CD4-positive, alpha-beta T cell (primary cell): ENCODE measurements around the gene TBCD. TPM values are rescaled to one million over a fixed set of nuclear protein-coding genes. Genes with fewer than 3 reads are reported as not detected.

Source experiments
- ATAC-seq: fragments of 200-7000 bp; cut with Tn5 transposase; one replicate; pipeline ENCODE4 v1.10.0; 2022; ENCODE audit warnings: mild to moderate bottlenecking; ENCODE audit not compliant: poor library complexity
- CTCF ChIA-PET: fragments of 350-600 bp; sonication (Branson Sonifier 250); formaldehyde crosslinking; loops from one replicate; lab custom pipeline; 2021; ENCODE audit warnings: antibody characterized with exemption, inconsistent platforms; lab: Charles Lee
- POLR2A ChIA-PET: fragments of 350-600 bp; sonication (Branson Sonifier 250); formaldehyde crosslinking; loops from one replicate; lab custom pipeline; 2021; ENCODE audit warnings: antibody characterized with exemption, inconsistent platforms; lab: Charles Lee
- DNase-seq, 14 experiments: peaks; one replicate each; pipeline ENCODE4 v3.0.0-alpha.2; 2013 to 2020; ENCODE audit warnings: mixed read lengths in 2 of 14
- H3K27ac ChIP-seq, 2 donors: one replicate each; pipeline versions ENCODE4 v1.5.1 to v1.7.0; 2013; ENCODE audit warnings: low read length in 2 of 2, low read depth in 1 of 2, mild to moderate bottlenecking in 1 of 2
- H3K27me3 ChIP-seq, 2 experiments: 1 replicate in 1 of 2; 2 replicates in 1 of 2; pipeline versions ENCODE4 v1.6.1 to v1.7.0; 2013; ENCODE audit warnings: low read length in 2 of 2, control low read depth in 1 of 2, mild to moderate bottlenecking in 1 of 2, moderate library complexity in 1 of 2; ENCODE audit not compliant: insufficient read depth in 2 of 2, control insufficient read depth in 1 of 2
- H3K36me3 ChIP-seq: one replicate; pipeline ENCODE4 v1.6.1; 2013; ENCODE audit warnings: low read length, control low read depth; ENCODE audit not compliant: insufficient read depth
- H3K4me1 ChIP-seq: one replicate; pipeline ENCODE4 v1.6.1; 2013; ENCODE audit warnings: low read length, control low read depth; ENCODE audit not compliant: insufficient read depth
- H3K4me3 ChIP-seq: one replicate; pipeline ENCODE4 v1.5.1; 2013; ENCODE audit warnings: mild to moderate bottlenecking, low read length, moderate library complexity
- H3K9me3 ChIP-seq, 2 experiments: 1 replicate in 1 of 2; 2 replicates in 1 of 2; pipeline versions ENCODE4 v1.6.1 to v1.7.0; 2013; ENCODE audit warnings: low read length in 2 of 2, mild to moderate bottlenecking in 2 of 2, control low read depth in 1 of 2, moderate library complexity in 1 of 2; ENCODE audit not compliant: control insufficient read depth in 1 of 2, insufficient read depth in 1 of 2
- H3K27ac Mint-ChIP-seq: one replicate; pipeline ENCODE4 v1.8.0; 2020; ENCODE audit warnings: mixed read lengths
- H3K27me3 Mint-ChIP-seq: one replicate; pipeline ENCODE4 v1.8.0; 2021; ENCODE audit warnings: mixed read lengths
- H3K36me3 Mint-ChIP-seq: one replicate; pipeline ENCODE4 v1.8.0; 2021; ENCODE audit warnings: low read depth, mixed read lengths
- H3K4me1 Mint-ChIP-seq: one replicate; pipeline ENCODE4 v1.8.0; 2021; ENCODE audit warnings: low read depth, mixed read lengths
- H3K4me3 Mint-ChIP-seq: one replicate; pipeline ENCODE4 v1.8.0; 2020; ENCODE audit warnings: mild to moderate bottlenecking, mixed read lengths
- H3K9me3 Mint-ChIP-seq: one replicate; pipeline ENCODE4 v1.8.0; 2020; ENCODE audit warnings: mixed read lengths
- intact Hi-C, 2 experiments: fragments of 100-400 bp; cut with DNase I in 1 of 2; cut with micrococcal nuclease in 1 of 2; formaldehyde crosslinking; loops; one replicate each; pipeline versions ENCODE4 v1.15.1 to v1.9.0; 2023 to 2025; cut with DNase I, micrococcal nuclease
- total RNA-seq, 174 experiments: library from RNA in 2 of 174; stranded (reverse) in 2 of 174; gene quantifications; one replicate each; pipeline ENCODE4 v1.2.3 and lab custom pipeline; 2021 to 2026
- TF ChIP-seq, protein P1 (sequence below): fragments of 200-600 bp; IDR thresholded peaks from one replicate; pipeline ENCODE4 v1.8.0; 2022; ENCODE audit warnings: antibody characterized with exemption, mild to moderate bottlenecking

The TBCD gene
- total RNA-seq, 2 experiments from 2014 or later = 74.6 to 80.3 TPM

DNA sequence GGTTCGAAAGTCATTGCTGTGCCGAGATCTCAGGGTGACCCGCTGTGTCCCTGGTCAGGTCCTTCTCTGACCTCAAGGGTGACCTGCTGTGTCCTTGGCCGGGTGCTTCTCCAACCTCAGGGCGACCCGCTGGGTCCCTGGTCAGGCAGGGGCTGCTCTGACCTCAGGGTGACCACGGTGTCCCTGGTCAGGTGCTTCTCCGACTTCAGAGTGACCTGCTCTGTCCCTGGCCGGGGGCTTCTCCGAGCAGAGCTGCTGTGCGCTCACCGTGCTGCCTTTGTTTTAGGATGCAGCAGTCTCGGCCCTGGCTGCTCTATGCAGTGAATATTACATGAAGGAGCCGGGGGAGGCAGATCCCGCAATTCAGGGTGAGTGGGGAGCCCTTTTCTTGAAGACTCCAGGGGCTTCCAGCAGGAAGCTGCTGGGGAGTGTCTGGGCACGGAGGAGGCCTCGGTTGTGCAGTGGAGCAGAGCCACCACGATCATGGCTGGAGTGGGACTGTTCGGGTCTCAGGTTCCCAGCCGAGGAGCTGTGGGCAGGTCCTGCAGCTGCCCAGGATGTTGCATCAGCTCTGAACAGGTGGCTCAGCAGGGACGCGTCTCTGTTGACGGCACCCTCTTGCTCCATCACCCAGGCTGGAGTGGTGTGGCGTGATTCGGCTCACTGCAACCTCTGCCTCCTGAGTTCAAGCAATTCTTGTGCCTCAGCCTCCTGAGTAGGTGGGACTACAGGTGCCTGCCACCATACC lies 171.7 kb downstream of the TBCD start:
- Histone ChIP-seq H3K36me3 (peaks cover 77% of the 10 kb centered on the region), H3K9me3 (no peaks in the 10 kb centered on the region), H3K4me3 (no peak overlapping the region), H3K27ac (no peak overlapping the region), H3K27me3 (no peaks in the 10 kb centered on the region), H3K4me1 (no peaks in the 10 kb centered on the region)
- H3K4me1 Mint-ChIP-seq = no peaks in the 10 kb centered on the region
- CTCF ChIA-PET = no interaction called here
- DNase-seq = no peak
- POLR2A ChIA-PET = no interaction called here
- no peak for ATAC-seq
- intact Hi-C loops = no loop called here
- peaks cover 54% of the 10 kb centered on the region for H3K36me3 Mint-ChIP-seq
- H3K4me3 Mint-ChIP-seq = no peak overlapping the region
- no peaks in the 10 kb centered on the region for H3K27me3 Mint-ChIP-seq
- no peak overlapping the region for H3K27ac Mint-ChIP-seq
- TF ChIP-seq, protein P1, sequence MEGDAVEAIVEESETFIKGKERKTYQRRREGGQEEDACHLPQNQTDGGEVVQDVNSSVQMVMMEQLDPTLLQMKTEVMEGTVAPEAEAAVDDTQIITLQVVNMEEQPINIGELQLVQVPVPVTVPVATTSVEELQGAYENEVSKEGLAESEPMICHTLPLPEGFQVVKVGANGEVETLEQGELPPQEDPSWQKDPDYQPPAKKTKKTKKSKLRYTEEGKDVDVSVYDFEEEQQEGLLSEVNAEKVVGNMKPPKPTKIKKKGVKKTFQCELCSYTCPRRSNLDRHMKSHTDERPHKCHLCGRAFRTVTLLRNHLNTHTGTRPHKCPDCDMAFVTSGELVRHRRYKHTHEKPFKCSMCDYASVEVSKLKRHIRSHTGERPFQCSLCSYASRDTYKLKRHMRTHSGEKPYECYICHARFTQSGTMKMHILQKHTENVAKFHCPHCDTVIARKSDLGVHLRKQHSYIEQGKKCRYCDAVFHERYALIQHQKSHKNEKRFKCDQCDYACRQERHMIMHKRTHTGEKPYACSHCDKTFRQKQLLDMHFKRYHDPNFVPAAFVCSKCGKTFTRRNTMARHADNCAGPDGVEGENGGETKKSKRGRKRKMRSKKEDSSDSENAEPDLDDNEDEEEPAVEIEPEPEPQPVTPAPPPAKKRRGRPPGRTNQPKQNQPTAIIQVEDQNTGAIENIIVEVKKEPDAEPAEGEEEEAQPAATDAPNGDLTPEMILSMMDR = no peak
- no peaks in the 10 kb centered on the region for H3K9me3 Mint-ChIP-seq

DNA sequence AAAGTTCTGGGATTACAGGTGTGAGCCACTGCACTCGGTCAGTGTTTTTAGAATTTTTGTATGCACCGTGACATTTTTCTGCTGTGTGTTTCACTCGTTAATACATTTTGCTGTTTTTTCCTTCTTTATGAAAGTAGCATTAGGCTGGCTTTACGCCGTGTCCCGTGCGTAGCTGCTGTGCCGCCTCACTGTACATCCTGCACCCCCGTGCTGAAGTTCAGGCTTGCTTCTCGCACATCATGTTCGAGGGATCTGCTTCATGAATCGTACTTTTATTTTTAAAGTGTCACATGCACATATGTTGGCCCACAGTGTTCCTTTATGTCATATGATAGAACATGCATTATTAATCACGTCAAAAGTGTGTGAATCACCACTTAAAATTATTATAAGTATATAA lies 172.3 kb downstream of the TBCD start:
- H3K36me3 Mint-ChIP-seq = peaks cover 59% of the 10 kb centered on the region
- POLR2A ChIA-PET = no interaction called here
- H3K4me1 Mint-ChIP-seq = no peaks in the 10 kb centered on the region

DNA sequence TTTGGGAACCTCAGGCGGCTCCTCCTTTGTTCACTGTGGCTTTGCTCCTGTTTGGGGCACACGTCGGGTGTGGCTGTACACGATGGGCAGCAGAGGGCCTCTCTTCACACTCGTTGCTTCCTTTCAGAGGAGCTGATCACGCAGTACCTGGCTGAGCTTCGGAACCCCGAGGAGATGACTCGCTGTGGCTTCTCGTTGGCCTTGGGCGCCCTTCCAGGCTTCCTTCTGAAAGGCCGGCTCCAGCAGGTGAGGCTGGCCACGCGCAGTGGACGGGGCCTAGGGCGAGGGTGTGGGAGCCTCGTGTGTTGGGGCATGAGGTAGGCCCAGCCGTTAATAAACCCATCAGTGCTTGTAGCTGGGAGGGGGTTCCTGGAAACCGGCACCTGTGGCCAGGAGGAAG lies 172.9 kb downstream of the TBCD start:
- peaks cover 85% of the 10 kb centered on the region for H3K36me3 ChIP-seq
- no peak overlapping the region for H3K4me3 Mint-ChIP-seq
- H3K9me3 Mint-ChIP-seq = no peaks in the 10 kb centered on the region
- no peaks in the 10 kb centered on the region for H3K4me1 ChIP-seq
- ATAC-seq = no peak
- H3K36me3 Mint-ChIP-seq = peaks cover 58% of the 10 kb centered on the region
- no peaks in the 10 kb centered on the region for H3K9me3 ChIP-seq
- POLR2A ChIA-PET = no interaction called here
- no peaks in the 10 kb centered on the region for H3K27me3 Mint-ChIP-seq
- H3K27ac ChIP-seq = no peak overlapping the region
- H3K4me3 ChIP-seq = no peak overlapping the region
- intact Hi-C loops = no loop called here
- no peak for DNase-seq
- CTCF ChIA-PET = no interaction called here
- H3K4me1 Mint-ChIP-seq = no peaks in the 10 kb centered on the region
- no peak overlapping the region for H3K27ac Mint-ChIP-seq
- TF ChIP-seq, protein P1 = no peak
- no peaks in the 10 kb centered on the region for H3K27me3 ChIP-seq

More for the DNA sequence above, 172.3 kb downstream of the TBCD start:
- H3K27ac ChIP-seq = no peak overlapping the region
- CTCF ChIA-PET = no interaction called here
- H3K4me1 ChIP-seq = no peaks in the 10 kb centered on the region
- H3K4me3 Mint-ChIP-seq = no peak overlapping the region
- intact Hi-C loops = no loop called here
- H3K27me3 ChIP-seq = no peaks in the 10 kb centered on the region
- TF ChIP-seq, protein P1 = no peak
- no peaks in the 10 kb centered on the region for H3K27me3 Mint-ChIP-seq
- H3K9me3 Mint-ChIP-seq = no peaks in the 10 kb centered on the region
- H3K27ac Mint-ChIP-seq = no peak overlapping the region
- DNase-seq (no peak), ATAC-seq (no peak)
- peaks cover 84% of the 10 kb centered on the region for H3K36me3 ChIP-seq
- no peaks in the 10 kb centered on the region for H3K9me3 ChIP-seq
- H3K4me3 ChIP-seq = no peak overlapping the region
